SK-N-SH treated with all-trans-retinoic acid at 6 μM for 48 hours (cell line): ENCODE measurements around the gene STT3B.

Experiments
- ATAC-seq: fragments of 200-7000 bp; cut with Tn5 transposase; 3 replicates; pipeline ENCODE4 v1.9.1; 2020; ENCODE audit warnings: mild to moderate bottlenecking, moderate library complexity
- ARNTL ChIP-seq: fragments of 450-650 bp; formaldehyde crosslinking; IDR thresholded peaks from 2 replicates; pipeline ENCODE4 v1.5.0; 2020; ENCODE audit warnings: low read depth, mild to moderate bottlenecking, moderate library complexity, borderline replicate concordance
- BACH2 ChIP-seq: fragments of 250-450 bp; sonication (Bioruptor Pico); IDR thresholded peaks from 2 replicates; pipeline ENCODE4 v1.9.0; 2021; ENCODE audit warnings: mild to moderate bottlenecking, borderline replicate concordance
- CSDC2 ChIP-seq: fragments of 250-450 bp; sonication (Bioruptor Pico); IDR thresholded peaks from 2 replicates; pipeline ENCODE4 v1.5.0; 2020; ENCODE audit warnings: mild to moderate bottlenecking, moderate library complexity
- ESRRG ChIP-seq: fragments of 250-450 bp; sonication (Bioruptor Pico); IDR thresholded peaks from 2 replicates; pipeline ENCODE4 v1.6.1; 2021; ENCODE audit warnings: mild to moderate bottlenecking
- ISL1 ChIP-seq: fragments of 250-450 bp; sonication (Bioruptor Pico); IDR thresholded peaks from 2 replicates; pipeline ENCODE4 v2.1.2; 2022; ENCODE audit warnings: mild to moderate bottlenecking, moderate library complexity
- OSR1 ChIP-seq: fragments of 250-450 bp; sonication (Bioruptor Pico); IDR thresholded peaks from 2 replicates; pipeline ENCODE4 v1.8.0; 2022; ENCODE audit warnings: moderate library complexity, mild to moderate bottlenecking, inconsistent platforms
- PPARA ChIP-seq: fragments of 250-450 bp; sonication (Bioruptor Pico); IDR thresholded peaks from 2 replicates; pipeline ENCODE4 v1.5.0; 2020; ENCODE audit warnings: mild to moderate bottlenecking, borderline replicate concordance
- RARB ChIP-seq: fragments of 250-450 bp; sonication (Bioruptor Pico); IDR thresholded peaks from 2 replicates; pipeline ENCODE4 v1.8.0; 2021; ENCODE audit warnings: mild to moderate bottlenecking, moderate library complexity
- SNAI2 ChIP-seq: fragments of 250-450 bp; sonication (Bioruptor Pico); IDR thresholded peaks from 2 replicates; pipeline ENCODE4 v1.5.0; 2020; ENCODE audit warnings: mild to moderate bottlenecking, moderate library complexity
- TOX ChIP-seq: fragments of 250-450 bp; sonication (Bioruptor Pico); IDR thresholded peaks from 2 replicates; pipeline ENCODE4 v1.8.0; 2021; ENCODE audit warnings: mild to moderate bottlenecking, moderate library complexity, borderline replicate concordance
- ZC3H10 ChIP-seq: fragments of 250-450 bp; sonication (Bioruptor Pico); IDR thresholded peaks from 2 replicates; pipeline ENCODE4 v1.5.1; 2021; ENCODE audit warnings: mild to moderate bottlenecking, moderate library complexity
- ZFP30 ChIP-seq: fragments of 450-650 bp; formaldehyde crosslinking; IDR thresholded peaks from 2 replicates; pipeline ENCODE4 v1.5.0; 2022; ENCODE audit warnings: mild to moderate bottlenecking, moderate library complexity
- ZNF565 ChIP-seq: fragments of 450-650 bp; formaldehyde crosslinking; conservative IDR thresholded peaks from 2 replicates; pipeline ENCODE4 v1.5.0; 2020; ENCODE audit warnings: low read depth, mild to moderate bottlenecking, moderate library complexity
- ZNF70 ChIP-seq: fragments of 450-650 bp; formaldehyde crosslinking; IDR thresholded peaks from 2 replicates; pipeline ENCODE4 v1.5.0; 2020; ENCODE audit warnings: mild to moderate bottlenecking, moderate library complexity
- ZNF8 ChIP-seq: fragments of 450-650 bp; formaldehyde crosslinking; IDR thresholded peaks from 2 replicates; pipeline ENCODE4 v1.5.0; 2020; ENCODE audit warnings: mild to moderate bottlenecking, moderate library complexity
- TF ChIP-seq, protein P1 (sequence below): fragments of 250-450 bp; sonication (Bioruptor Pico); IDR thresholded peaks from 2 replicates; pipeline ENCODE4 v1.5.1; 2021; ENCODE audit warnings: mild to moderate bottlenecking, moderate library complexity
- TF ChIP-seq, protein P2 (sequence below): fragments of 250-450 bp; sonication (Bioruptor Pico); IDR thresholded peaks from 2 replicates; pipeline ENCODE4 v1.5.0; 2020; ENCODE audit warnings: mild to moderate bottlenecking, moderate library complexity
- TF ChIP-seq, protein P3 (sequence below): fragments of 250-450 bp; sonication (Bioruptor Pico); IDR thresholded peaks from 2 replicates; pipeline ENCODE4 v1.8.0; 2020; ENCODE audit warnings: mild to moderate bottlenecking, moderate library complexity, borderline replicate concordance
- TF ChIP-seq, protein P4 (sequence below): fragments of 250-450 bp; sonication (Bioruptor Pico); IDR thresholded peaks from 2 replicates; pipeline ENCODE4 v1.8.0; 2021; ENCODE audit warnings: low read depth, mild to moderate bottlenecking, moderate library complexity, borderline replicate concordance

STT3B gene

DNA sequence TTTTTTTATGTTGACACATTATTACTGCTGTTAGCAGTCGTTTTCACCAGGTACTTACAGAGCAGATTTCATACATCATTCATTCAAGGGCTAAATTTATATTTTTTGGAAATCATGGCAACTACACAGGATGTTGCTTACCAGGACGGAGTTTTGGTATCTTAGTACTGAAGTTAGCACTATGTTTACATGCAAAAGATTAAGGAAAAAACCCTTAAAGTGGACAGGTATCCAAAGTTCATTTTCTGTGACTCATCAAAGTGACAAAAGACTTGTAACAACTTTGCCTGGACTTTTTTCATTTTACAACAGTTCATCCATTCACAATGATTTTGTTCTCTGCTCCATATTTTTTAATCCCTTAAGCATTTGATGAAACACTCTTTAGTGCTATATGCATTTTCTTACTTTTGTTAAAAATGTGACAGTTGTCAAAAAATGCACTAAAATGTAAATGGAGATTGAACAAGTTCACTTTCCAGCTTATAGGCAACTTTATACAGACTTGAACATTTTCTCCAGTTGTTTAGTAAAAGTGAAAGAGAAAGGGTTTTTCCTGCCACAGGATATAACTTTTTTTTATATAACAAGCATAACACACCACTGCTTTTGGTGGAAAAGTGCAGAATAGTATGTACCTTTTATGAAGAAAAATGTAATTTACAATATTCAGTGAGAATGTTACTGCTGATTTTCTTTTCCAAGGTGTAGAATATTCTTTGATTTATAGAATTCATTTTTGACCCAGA lies 104.1 kb downstream of the STT3B start:
- ATAC-seq: no peak
- TF ChIP-seq OSR1 (CRISPR knock-in tag): no peak
- TF ChIP-seq, protein P1, sequence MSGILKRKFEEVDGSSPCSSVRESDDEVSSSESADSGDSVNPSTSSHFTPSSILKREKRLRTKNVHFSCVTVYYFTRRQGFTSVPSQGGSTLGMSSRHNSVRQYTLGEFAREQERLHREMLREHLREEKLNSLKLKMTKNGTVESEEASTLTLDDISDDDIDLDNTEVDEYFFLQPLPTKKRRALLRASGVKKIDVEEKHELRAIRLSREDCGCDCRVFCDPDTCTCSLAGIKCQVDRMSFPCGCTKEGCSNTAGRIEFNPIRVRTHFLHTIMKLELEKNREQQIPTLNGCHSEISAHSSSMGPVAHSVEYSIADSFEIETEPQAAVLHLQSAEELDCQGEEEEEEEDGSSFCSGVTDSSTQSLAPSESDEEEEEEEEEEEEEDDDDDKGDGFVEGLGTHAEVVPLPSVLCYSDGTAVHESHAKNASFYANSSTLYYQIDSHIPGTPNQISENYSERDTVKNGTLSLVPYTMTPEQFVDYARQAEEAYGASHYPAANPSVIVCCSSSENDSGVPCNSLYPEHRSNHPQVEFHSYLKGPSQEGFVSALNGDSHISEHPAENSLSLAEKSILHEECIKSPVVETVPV (CRISPR knock-in tag): no peak
- TF ChIP-seq ZNF565 (CRISPR knock-in tag): no peak
- TF ChIP-seq, all 23 proteins: peak for 0

DNA sequence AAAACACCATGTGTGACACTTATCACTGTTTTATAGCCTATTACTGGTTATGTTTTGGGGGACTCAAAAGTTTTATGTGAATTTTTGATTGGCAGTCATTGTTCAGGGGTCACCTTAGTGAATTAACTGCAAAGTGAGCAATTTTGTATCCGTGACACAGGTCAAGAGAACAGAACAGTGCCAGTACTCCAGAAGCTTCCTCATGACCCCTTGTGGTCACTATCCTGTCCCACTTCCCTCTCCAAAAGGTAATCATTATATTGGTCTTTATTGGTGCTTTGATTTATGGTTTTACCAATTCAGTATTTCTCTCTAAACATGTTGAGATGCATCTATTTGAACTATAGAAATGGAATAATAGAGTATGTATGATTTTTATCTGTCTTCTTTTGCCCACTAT lies 107.1 kb downstream of the STT3B start:
- no peak for ATAC-seq

DNA sequence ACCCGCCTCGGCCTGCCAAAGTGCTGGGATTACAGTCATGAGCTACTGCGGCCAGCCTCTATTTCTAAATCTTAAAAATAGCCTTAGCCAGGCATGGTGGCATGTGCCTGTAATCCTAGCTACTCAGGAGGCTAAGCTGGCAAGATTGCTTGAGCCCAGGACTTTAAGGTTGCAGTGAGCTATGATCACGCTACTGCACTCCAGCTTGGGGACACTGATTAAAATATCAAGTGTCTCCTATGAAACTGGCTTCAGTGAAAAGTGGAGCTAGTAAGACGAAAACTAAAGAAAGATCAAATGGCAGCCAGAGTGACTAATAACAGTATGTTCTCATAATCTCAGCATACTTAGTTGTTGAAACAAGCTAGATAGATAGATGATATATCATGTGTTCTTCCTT lies 112.5 kb downstream of the STT3B start:
- TF ChIP-seq CSDC2 (CRISPR knock-in tag) (no peak), ZNF70 (no peak), ZC3H10 (CRISPR knock-in tag) (no peak), ARNTL (CRISPR knock-in tag) (no peak), TOX (CRISPR knock-in tag) (no peak)
- no peak for ATAC-seq

More for the DNA sequence above, 107.1 kb downstream of the STT3B start:
- no peak for TF ChIP-seq ZFP30 (CRISPR knock-in tag)
- TF ChIP-seq PPARA (CRISPR knock-in tag): no peak
- no peak for TF ChIP-seq ESRRG (CRISPR knock-in tag)
- no peak for TF ChIP-seq SNAI2 (CRISPR knock-in tag)
- no peak for TF ChIP-seq ZNF8 (CRISPR knock-in tag)

DNA sequence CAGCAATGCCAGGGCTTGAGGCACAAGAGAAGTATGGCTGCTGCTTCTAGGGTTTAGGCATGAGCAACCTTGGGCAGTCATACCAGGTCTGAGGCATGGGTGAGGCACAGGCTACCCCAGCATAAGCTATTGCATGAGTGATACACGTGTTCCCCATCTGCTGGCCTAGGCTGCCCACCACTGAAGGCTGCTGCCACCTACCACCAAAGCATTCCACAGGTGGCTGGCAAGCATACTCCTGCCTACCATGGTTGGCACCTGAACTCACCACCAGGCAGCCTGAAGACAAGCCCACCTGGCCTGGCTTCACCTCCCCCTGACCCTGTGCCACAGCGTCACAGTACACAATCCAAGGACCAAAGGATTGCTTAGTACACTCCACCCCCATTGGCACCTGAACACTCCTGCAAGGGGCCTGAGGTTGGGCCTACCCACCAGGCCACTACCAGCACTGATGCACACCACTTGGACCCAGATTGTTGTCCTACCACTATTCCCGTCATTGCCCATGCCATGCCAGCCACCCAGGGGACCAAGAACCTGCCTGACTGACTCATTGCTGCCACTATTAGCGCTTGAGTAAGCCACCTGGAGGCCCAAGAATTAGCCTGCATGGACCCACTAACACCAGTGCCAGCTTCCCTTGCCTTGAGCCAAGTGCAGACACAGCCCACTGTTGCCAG lies 115.7 kb downstream of the STT3B start:
- no peak for ATAC-seq
- TF ChIP-seq, protein P2, sequence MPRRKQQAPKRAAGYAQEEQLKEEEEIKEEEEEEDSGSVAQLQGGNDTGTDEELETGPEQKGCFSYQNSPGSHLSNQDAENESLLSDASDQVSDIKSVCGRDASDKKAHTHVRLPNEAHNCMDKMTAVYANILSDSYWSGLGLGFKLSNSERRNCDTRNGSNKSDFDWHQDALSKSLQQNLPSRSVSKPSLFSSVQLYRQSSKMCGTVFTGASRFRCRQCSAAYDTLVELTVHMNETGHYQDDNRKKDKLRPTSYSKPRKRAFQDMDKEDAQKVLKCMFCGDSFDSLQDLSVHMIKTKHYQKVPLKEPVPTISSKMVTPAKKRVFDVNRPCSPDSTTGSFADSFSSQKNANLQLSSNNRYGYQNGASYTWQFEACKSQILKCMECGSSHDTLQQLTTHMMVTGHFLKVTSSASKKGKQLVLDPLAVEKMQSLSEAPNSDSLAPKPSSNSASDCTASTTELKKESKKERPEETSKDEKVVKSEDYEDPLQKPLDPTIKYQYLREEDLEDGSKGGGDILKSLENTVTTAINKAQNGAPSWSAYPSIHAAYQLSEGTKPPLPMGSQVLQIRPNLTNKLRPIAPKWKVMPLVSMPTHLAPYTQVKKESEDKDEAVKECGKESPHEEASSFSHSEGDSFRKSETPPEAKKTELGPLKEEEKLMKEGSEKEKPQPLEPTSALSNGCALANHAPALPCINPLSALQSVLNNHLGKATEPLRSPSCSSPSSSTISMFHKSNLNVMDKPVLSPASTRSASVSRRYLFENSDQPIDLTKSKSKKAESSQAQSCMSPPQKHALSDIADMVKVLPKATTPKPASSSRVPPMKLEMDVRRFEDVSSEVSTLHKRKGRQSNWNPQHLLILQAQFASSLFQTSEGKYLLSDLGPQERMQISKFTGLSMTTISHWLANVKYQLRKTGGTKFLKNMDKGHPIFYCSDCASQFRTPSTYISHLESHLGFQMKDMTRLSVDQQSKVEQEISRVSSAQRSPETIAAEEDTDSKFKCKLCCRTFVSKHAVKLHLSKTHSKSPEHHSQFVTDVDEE (CRISPR knock-in tag): no peak
- TF ChIP-seq PPARA (CRISPR knock-in tag) (no peak), SNAI2 (CRISPR knock-in tag) (no peak), ZC3H10 (CRISPR knock-in tag) (no peak), ESRRG (CRISPR knock-in tag) (no peak), ZNF565 (CRISPR knock-in tag) (no peak), RARB (no peak), BACH2 (CRISPR knock-in tag) (no peak), ISL1 (CRISPR knock-in tag) (no peak), ARNTL (CRISPR knock-in tag) (no peak), ZNF8 (CRISPR knock-in tag) (no peak), ZFP30 (CRISPR knock-in tag) (no peak)
- TF ChIP-seq, protein P3, sequence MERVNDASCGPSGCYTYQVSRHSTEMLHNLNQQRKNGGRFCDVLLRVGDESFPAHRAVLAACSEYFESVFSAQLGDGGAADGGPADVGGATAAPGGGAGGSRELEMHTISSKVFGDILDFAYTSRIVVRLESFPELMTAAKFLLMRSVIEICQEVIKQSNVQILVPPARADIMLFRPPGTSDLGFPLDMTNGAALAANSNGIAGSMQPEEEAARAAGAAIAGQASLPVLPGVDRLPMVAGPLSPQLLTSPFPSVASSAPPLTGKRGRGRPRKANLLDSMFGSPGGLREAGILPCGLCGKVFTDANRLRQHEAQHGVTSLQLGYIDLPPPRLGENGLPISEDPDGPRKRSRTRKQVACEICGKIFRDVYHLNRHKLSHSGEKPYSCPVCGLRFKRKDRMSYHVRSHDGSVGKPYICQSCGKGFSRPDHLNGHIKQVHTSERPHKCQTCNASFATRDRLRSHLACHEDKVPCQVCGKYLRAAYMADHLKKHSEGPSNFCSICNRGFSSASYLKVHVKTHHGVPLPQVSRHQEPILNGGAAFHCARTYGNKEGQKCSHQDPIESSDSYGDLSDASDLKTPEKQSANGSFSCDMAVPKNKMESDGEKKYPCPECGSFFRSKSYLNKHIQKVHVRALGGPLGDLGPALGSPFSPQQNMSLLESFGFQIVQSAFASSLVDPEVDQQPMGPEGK: no peak
- TF ChIP-seq, protein P4, sequence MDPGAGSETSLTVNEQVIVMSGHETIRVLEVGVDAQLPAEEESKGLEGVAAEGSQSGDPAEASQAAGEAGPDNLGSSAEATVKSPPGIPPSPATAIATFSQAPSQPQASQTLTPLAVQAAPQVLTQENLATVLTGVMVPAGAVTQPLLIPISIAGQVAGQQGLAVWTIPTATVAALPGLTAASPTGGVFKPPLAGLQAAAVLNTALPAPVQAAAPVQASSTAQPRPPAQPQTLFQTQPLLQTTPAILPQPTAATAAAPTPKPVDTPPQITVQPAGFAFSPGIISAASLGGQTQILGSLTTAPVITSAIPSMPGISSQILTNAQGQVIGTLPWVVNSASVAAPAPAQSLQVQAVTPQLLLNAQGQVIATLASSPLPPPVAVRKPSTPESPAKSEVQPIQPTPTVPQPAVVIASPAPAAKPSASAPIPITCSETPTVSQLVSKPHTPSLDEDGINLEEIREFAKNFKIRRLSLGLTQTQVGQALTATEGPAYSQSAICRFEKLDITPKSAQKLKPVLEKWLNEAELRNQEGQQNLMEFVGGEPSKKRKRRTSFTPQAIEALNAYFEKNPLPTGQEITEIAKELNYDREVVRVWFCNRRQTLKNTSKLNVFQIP (CRISPR knock-in tag): no peak
